GM21390 (cell line): ENCODE data around the gene EFL1.
"Not testable (repeated sequence)": the region's sequence is repeated elsewhere in the genome, so short reads cannot be mapped to it uniquely, and the experiment has no call there.

ENCODE experiments used
- ATAC-seq: cut with Tn5 transposase; IDR thresholded peaks from one replicate; pipeline ENCODE4 v1.9.1; 2021; ENCODE audit not compliant: unreplicated experiment

The EFL1 gene

GRCh38 chr15:82282386-82282785 is 19.9 kb upstream of the EFL1 start:
- not testable (repeated sequence) for ATAC-seq

DNA sequence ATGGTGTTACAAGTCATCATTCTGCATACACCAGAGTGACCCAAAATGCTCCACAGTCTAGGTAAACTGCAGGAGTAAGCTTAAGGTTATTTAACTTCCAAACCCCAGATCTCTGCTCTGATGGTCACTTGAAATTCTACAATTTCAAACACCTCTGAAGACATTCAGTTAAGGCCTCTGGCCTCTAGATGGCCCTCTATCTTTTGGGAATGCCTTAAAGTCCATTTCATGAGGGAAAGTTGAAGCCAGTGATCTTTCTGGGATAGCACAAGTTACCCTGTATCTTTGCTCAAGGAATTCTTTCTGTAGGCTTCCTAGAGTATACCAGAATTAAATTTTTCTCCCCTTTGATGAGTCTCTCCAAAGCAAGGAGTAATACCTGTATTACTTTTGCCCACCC is 18.7 kb upstream of the EFL1 start:
- ATAC-seq, result not testable (repeated sequence)

GRCh38 chr15:82275410-82275809 is 12.9 kb upstream of the EFL1 start:
- no peak for ATAC-seq

DNA sequence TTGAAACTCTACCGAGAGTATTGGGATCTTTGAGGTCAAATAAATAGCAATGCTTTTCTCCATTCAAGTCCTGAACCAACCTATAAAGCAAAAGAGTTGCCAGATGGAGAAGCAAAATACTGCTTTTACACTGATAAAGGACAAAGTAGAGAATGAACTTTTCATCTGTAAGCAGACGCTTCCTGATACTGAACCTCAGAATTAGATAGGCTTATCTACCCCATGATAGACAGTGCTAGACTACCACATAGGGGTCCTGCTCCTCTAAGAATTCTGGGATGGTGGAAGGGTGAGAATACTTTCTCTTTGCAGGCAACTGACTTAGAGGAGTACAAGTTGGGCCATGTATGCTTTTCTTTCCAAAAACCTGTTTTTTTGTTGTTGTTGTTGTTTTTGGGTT is 9.6 kb upstream of the EFL1 start:
- no peak for ATAC-seq

DNA sequence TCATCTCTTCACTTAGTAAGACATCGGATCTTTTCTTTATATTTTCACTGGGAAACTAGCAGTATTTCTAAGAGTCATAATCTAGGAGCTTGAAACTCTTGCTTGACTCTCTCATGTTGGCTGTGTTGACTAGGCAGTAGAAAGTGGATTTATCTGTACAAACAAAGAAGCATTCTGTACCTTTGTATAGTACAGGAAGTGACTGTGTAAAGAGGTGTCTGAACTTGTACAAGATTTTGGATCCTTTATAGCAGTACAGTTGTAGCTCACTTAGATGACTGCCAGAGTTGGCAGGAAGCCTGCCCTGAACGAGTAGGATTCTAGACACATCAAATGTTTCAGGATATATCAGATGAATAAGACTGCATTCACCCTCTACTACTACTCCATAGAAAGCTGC is 5.9 kb upstream of the EFL1 start:
- ATAC-seq, result not testable (repeated sequence)

GRCh38 chr15:82267137-82267536 is 4.6 kb upstream of the EFL1 start:
- not testable (repeated sequence) for ATAC-seq

- ATAC-seq, result no peak
These were observed 816 bp upstream of the EFL1 start for GRCh38 chr15:82263350-82263749.

DNA sequence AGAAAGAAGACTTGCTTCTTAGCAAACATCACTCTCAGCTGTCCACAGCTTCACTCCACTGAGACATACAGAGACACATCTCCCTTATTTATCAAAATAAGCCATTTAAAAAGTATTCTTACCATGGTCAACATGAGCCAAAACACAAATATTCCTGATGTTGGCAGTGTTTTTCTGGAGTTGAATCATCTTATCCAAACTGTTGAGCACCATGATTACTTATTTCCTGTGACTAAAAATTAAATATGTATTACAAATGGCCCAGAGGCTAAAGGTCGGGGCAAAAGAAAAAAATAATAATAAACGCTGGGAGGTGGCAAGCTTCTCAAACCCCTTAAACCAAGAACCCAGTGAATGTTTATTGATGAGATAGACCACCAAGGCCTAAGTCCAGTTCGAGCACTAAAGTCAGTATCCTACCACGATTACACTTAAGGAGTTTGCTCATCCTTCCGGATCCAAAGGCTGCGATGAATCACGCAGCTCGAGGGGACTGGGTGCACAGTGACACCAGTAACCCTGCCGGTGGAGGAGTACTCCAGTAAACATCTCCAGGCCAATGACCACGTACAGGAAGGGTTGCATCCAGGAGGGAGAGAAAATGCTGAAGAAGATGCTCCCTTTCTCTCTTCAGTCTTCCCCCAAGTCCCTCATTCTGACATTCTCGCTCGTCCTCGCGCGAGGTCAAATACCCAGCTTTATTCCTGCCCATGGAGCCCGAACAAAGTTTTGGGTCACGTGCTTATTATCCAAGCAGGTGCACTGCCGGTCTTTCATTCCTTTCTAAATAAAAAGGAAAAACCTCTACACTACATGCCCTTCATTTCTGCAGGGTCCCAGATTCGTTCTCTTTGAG is 740 bp downstream of the EFL1 start:
- peak; percentile 23 for ATAC-seq

GRCh38 chr15:82248261-82248660 is 14.3 kb downstream of the EFL1 start:
- not testable (repeated sequence) for ATAC-seq

- ATAC-seq, result not testable (repeated sequence)
These were observed 16.6 kb downstream of the EFL1 start for GRCh38 chr15:82245956-82246355.

DNA sequence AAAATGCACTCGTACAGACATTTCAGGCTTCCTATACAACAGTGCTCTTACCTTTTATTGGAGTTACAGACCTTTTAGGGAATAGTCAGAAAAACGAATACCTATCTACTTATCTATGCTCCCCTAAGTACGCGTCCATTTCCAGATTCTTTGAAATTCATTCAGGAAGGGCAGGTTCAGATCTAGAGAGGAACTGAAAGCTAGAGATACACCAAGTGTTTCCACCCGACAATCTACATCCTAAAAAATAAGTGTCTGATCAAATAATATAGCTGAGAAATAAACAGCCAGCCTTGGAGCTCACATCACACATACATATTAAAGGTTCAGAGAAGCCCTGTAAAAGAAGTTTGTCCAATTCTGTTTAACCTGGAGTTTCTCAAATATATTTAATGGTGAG is 18.9 kb downstream of the EFL1 start:
- ATAC-seq, result not testable (repeated sequence)

DNA sequence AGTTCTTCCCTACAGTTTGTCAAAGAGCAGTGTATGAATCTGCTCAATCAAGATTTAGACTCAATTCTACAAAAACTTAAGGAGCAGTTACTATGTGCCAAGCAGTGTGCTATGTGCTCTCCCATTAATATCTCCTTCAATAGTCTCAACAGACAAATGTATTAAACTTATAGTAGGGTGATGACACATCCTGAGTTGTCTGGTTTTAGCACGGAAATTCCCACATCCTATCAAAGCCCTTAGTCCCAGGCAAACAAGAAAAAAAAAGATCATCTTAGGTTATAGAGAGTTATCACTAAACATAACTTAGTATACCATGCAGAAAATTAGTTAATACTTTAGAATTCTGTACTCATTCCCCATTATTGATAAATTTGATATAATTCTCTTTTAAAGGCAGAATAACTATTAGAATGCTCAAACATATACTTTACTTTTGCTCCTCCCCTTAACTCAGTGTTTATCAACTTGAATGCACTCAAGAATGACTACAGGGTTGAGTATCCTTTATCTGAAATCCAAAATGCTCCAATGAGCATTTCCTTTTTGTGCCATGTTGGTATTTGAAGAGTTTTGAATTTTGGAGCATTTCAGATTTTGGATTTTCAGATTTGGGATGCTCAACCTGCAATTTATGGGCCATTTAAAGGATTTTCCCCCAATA is 20.6 kb downstream of the EFL1 start:
- not testable (repeated sequence) for ATAC-seq

- ATAC-seq, result no peak
These were observed 22.7 kb downstream of the EFL1 start for GRCh38 chr15:82239685-82240391.

GRCh38 chr15:82237944-82238534 is 24.5 kb downstream of the EFL1 start:
- not testable (repeated sequence) for ATAC-seq

GRCh38 chr15:82231842-82232241 is 30.7 kb downstream of the EFL1 start:
- no peak for ATAC-seq

DNA sequence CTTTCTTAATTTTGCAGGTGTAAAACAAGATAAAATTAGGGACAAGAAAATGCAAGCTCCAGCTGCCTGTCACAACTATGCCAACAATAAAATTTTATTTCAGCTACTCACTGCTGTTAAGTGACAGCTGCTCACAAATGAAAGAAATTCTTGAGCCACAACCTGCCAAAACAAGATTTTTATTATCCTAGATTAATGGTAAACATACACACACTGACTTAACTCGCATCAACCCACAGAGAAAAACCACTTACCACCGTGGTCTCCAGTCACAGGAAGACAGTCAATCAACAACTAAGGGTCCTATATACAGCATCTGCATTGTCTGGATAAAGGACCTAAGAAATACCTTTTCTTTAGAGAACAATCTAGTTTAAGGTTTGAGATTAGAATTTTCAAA is 31.3 kb downstream of the EFL1 start:
- no peak for ATAC-seq

DNA sequence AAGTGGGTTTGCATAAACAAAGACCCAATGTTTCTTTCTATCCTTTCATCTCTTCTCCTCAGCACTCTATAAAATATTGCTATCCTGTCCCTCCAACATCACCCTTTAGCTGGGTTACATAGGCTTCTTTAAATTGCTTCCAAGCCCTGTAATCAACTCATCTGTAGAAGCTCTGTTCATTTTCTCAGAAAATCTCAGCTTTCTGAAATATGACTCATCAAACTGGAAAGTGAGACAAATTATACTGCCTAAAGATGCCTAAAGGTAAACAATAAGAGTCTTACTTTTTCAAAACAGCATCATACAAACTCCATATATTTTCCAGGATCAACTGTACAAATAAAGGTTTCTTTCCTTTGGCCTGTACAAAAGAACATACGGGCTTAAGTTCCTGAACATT is 33.8 kb downstream of the EFL1 start:
- no peak for ATAC-seq

GRCh38 chr15:82221535-82221934 is 41.0 kb downstream of the EFL1 start:
- ATAC-seq, result not testable (repeated sequence)

DNA sequence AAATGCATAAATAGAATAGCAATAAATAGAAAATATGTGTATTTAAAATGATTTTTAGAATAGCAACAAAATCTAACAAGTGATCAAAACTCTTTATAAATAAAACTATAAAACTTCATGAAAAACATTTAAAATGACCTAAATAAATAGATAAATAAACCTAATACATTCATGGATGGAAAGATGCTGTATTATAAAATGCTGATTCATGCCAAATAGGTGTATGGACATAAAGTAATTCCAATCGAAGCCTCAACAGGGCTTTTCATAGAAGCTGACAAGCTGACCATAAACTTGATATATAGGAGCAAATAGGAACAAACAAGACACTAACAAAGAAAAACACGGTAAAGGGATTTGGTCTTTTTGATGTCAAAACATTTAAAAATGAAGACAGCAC is 46.4 kb downstream of the EFL1 start:
- ATAC-seq, result not testable (repeated sequence)

DNA sequence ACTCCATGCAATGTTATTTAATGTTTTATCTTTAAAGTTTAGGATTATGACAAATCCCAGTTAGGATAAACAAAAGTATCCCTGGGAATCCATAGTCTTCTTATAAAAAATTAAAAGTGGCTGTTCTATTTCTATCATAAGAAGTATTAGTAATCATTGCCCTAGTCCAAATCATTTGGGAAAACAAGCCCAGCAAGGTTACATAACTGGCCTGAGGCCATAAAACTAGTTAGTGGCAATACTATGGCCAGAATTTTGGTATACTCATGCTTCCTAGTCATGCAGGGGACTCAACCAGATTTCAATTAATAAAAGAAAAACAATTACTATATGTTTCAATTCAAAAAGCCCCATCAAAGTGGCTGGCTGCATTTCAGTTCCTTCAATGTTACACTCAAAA is 50.3 kb downstream of the EFL1 start:
- not testable (repeated sequence) for ATAC-seq

- not testable (repeated sequence) for ATAC-seq
These were observed 52.4 kb downstream of the EFL1 start for GRCh38 chr15:82210066-82210597.
